B cell (primary cell): ENCODE data around the gene ORC2. TPM values are rescaled to one million over a fixed set of nuclear protein-coding genes. Genes with fewer than 3 reads are reported as not detected.

ENCODE experiments used
- ATAC-seq: fragments of 200-7000 bp; cut with Tn5 transposase; one replicate; pipeline ENCODE4 v1.10.0; 2021; ENCODE audit warnings: low read depth, mild to moderate bottlenecking, moderate number of reproducible peaks, moderate library complexity
- CTCF ChIA-PET: fragments of 350-600 bp; sonication (Branson Sonifier 250); formaldehyde crosslinking; loops from one replicate; lab custom pipeline; 2021; ENCODE audit warnings: antibody characterized with exemption, inconsistent platforms; lab: Charles Lee
- POLR2A ChIA-PET: fragments of 350-600 bp; sonication (Branson Sonifier 250); formaldehyde crosslinking; loops from one replicate; lab custom pipeline; 2021; ENCODE audit warnings: antibody characterized with exemption; lab: Charles Lee
- DNase-seq: peaks from one replicate; pipeline ENCODE4 v3.0.0; 2013
- H2AFZ ChIP-seq: 2 replicates; pipeline ENCODE4 v1.6.1; 2012; ENCODE audit warnings: mild to moderate bottlenecking, low read depth, low read length; ENCODE audit not compliant: insufficient read depth, poor library complexity, severe bottlenecking
- H3K27ac ChIP-seq, 2 donors: 1 replicate in 1 of 2; 2 replicates in 1 of 2; pipeline ENCODE4 v1.5.1; 2012 to 2013; ENCODE audit warnings: low read length in 2 of 2, mild to moderate bottlenecking in 2 of 2, moderate library complexity in 1 of 2
- H3K27me3 ChIP-seq, 4 experiments: fragments of 200-600 bp in 1 of 4; sonication (generic) in 1 of 4; replicated peaks in 1 of 4; 1 replicate in 2 of 4; 2 replicates in 2 of 4; pipeline versions ENCODE4 v1.6.1 to v1.7.0; 2013 to 2016; ENCODE audit warnings: low read length in 3 of 4, mild to moderate bottlenecking in 2 of 4, mixed read lengths in 1 of 4, moderate library complexity in 1 of 4; ENCODE audit not compliant: insufficient read depth in 4 of 4, control insufficient read depth in 3 of 4; ENCODE audit errors: control extremely low read depth in 1 of 4
- H3K36me3 ChIP-seq, 2 experiments: replicated peaks in 1 of 2; 1 replicate in 1 of 2; 2 replicates in 1 of 2; pipeline versions ENCODE4 v1.6.1 to v1.7.1; 2013; ENCODE audit warnings: low read length in 1 of 2; ENCODE audit not compliant: insufficient read depth in 2 of 2, control insufficient read depth in 1 of 2; ENCODE audit errors: control extremely low read depth in 1 of 2, extremely low read depth in 1 of 2
- H3K4me1 ChIP-seq, 2 donors: fragments of 200-600 bp in 1 of 2; sonication (generic) in 1 of 2; 1 replicate in 1 of 2; 2 replicates in 1 of 2; pipeline versions ENCODE4 v1.5.1 to v1.6.1; 2013 to 2017; ENCODE audit warnings: low read length in 2 of 2; ENCODE audit not compliant: control insufficient read depth in 2 of 2, insufficient read depth in 2 of 2
- H3K4me2 ChIP-seq: replicated peaks from 2 replicates; pipeline ENCODE3; 2012; ENCODE audit warnings: mild to moderate bottlenecking, low read depth, low read length; ENCODE audit not compliant: poor library complexity, severe bottlenecking
- H3K4me3 ChIP-seq, 5 experiments: fragments of 200-600 bp in 1 of 5; sonication (generic) in 1 of 5; 1 replicate in 3 of 5; 2 replicates in 2 of 5; pipeline versions ENCODE4 v1.5.1 to v1.7.0; 2011 to 2016; ENCODE audit warnings: low read length in 4 of 5, mild to moderate bottlenecking in 4 of 5, low read depth in 2 of 5, control low read depth in 1 of 5, moderate library complexity in 1 of 5; ENCODE audit not compliant: insufficient read depth in 1 of 5; ENCODE audit errors: control extremely low read depth in 1 of 5, extremely low read depth in 1 of 5
- H3K79me2 ChIP-seq: fragments of 200-600 bp; sonication (generic); one replicate; pipeline ENCODE4 v1.6.0; 2016; ENCODE audit warnings: low read length; ENCODE audit not compliant: control insufficient read depth, insufficient read depth
- H3K9ac ChIP-seq: fragments of 200-600 bp; sonication (generic); 2 replicates; pipeline ENCODE4 v1.6.1; 2017; ENCODE audit warnings: mild to moderate bottlenecking, low read length, moderate library complexity
- H3K9me3 ChIP-seq, 3 donors: one replicate each; pipeline versions ENCODE4 v1.6.1 to v1.7.1; 2013; ENCODE audit warnings: low read length in 2 of 3; ENCODE audit not compliant: control insufficient read depth in 2 of 3, insufficient read depth in 1 of 3; ENCODE audit errors: control extremely low read depth in 1 of 3
- H4K20me1 ChIP-seq: 2 replicates; pipeline ENCODE4 v1.6.0; 2012; ENCODE audit warnings: mild to moderate bottlenecking, low read length; ENCODE audit not compliant: insufficient read depth, control insufficient read depth, poor library complexity, severe bottlenecking
- H3K27ac Mint-ChIP-seq: one replicate; pipeline ENCODE4 v1.8.0; 2021; ENCODE audit warnings: mixed read lengths
- H3K27me3 Mint-ChIP-seq: one replicate; pipeline ENCODE4 v1.8.0; 2021; ENCODE audit warnings: mixed read lengths
- H3K4me1 Mint-ChIP-seq: one replicate; pipeline ENCODE4 v1.8.0; 2021; ENCODE audit warnings: mixed read lengths
- H3K4me3 Mint-ChIP-seq: one replicate; pipeline ENCODE4 v1.8.0; 2021; ENCODE audit warnings: mixed read lengths
- H3K9me3 Mint-ChIP-seq: one replicate; pipeline ENCODE4 v1.8.0; 2022; ENCODE audit warnings: mixed read lengths; ENCODE audit not compliant: insufficient read depth
- EZH2 ChIP-seq: IDR thresholded peaks from 2 replicates; pipeline ENCODE4 v1.6.1; 2012; ENCODE audit warnings: borderline replicate concordance, low read depth, mild to moderate bottlenecking, moderate library complexity, low read length; ENCODE audit not compliant: insufficient read depth, poor library complexity, severe bottlenecking
- WGBS: methylation state at CpG from one replicate; pipeline ENCODE4 v1.1.5; 2013; ENCODE audit warnings: missing lambda C conversion rate; ENCODE audit not compliant: insufficient coverage; 5-methylcytosine and 5-hydroxymethylcytosine counted together
- intact Hi-C: fragments of 100-400 bp; cut with micrococcal nuclease; formaldehyde crosslinking; loops from one replicate; pipeline ENCODE4 v1.10.0; 2022
- polyA plus RNA-seq: library from polyadenylated mRNA; depleted of rRNA; stranded (reverse); fragments of >200 nt; gene quantifications from 2 replicates; pipeline ENCODE4 v1.2.3, GENCODE V29; 2012
- total RNA-seq, 2 donors: library from RNA; stranded (reverse); fragments of 120-200 nt in 1 of 2; gene quantifications; 1 replicate in 1 of 2; 2 replicates in 1 of 2; pipeline versions ENCODE4 v1.2.3 to v1.2.4, GENCODE V29; 2013 to 2022
- TF ChIP-seq, protein P1 (sequence below): fragments of 200-600 bp; IDR thresholded peaks from one replicate; pipeline ENCODE4 v1.8.0; 2022; ENCODE audit warnings: antibody characterized with exemption, mild to moderate bottlenecking

Gene ORC2
- total and polyA plus RNA-seq, 2 donors (not counting 1 experiment from before 2014, with no cell fraction given) = 6.4 to 50.6 TPM

DNA sequence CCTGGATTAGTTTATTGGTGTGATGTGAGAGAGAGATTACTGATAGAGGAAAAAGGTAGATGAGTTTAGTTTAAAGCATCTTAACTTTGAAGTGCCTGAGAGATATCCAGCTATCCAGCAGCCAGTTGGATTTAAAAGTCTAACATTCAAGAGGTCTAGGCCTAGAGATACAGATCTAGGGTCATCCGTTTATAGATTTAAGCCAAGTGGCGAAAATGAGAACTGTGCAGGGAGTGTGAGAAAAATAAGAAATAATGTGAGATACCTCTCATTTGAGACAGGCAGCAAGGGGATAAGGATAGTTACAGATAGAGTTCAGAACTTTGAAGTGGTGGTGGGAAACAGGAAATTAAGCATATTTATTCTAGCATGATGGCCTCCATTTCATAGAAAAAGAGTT is 5.3 kb upstream of the ORC2 start:
- WGBS = 100% methylated on average over 2 of the region's 2 CpGs
- H3K9me3 Mint-ChIP-seq = no peaks in the 10 kb centered on the region
- H2AFZ ChIP-seq = no peak overlapping the region

DNA sequence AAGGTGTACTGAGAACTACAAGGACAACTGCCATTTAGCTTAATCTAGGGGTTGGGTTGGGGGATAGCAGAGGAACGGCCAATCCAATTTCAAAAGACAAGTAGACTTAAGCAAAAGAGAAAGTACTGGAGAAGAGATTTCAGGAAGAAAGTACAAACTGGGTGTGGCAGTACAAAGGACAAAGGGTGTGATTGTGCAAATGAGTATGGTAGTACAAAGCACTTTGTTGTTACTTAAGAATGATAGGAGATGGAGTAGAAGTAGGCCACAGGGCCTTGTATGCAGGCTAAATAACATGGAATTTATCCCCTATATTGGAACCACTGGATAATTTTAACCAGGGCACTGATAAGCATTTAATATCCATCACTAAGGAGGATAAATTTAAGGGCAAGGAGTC is 4.7 kb upstream of the ORC2 start:
- POLR2A ChIA-PET = no interaction called here
- intact Hi-C loops = no loop called here

More for the DNA sequence above, 5.3 kb upstream of the ORC2 start:
- POLR2A ChIA-PET = no interaction called here
- ATAC-seq (no peak), DNase-seq (no peak)
- Histone ChIP-seq H3K4me2 (no peak overlapping the region), H4K20me1 (no peaks in the 10 kb centered on the region), H3K27ac (peak overlapping the region in 1 of 2 donors; percentile 0), H3K9me3 (no peaks in the 10 kb centered on the region), H3K9ac (no peak overlapping the region), H3K79me2 (peaks cover 12% of the 10 kb centered on the region), H3K27me3 (no peaks in the 10 kb centered on the region), H3K4me3 (no peak overlapping the region), H3K4me1 (peaks cover 9 to 12% of the 10 kb centered on the region in 2 donors), H3K36me3 (peaks cover 0 to 3% of the 10 kb centered on the region in 2 experiments)
- H3K27ac Mint-ChIP-seq = no peak overlapping the region
- intact Hi-C loops = no loop called here
- peaks cover 29% of the 10 kb centered on the region for H3K4me1 Mint-ChIP-seq
- no peak for TF ChIP-seq EZH2
- TF ChIP-seq, protein P1, sequence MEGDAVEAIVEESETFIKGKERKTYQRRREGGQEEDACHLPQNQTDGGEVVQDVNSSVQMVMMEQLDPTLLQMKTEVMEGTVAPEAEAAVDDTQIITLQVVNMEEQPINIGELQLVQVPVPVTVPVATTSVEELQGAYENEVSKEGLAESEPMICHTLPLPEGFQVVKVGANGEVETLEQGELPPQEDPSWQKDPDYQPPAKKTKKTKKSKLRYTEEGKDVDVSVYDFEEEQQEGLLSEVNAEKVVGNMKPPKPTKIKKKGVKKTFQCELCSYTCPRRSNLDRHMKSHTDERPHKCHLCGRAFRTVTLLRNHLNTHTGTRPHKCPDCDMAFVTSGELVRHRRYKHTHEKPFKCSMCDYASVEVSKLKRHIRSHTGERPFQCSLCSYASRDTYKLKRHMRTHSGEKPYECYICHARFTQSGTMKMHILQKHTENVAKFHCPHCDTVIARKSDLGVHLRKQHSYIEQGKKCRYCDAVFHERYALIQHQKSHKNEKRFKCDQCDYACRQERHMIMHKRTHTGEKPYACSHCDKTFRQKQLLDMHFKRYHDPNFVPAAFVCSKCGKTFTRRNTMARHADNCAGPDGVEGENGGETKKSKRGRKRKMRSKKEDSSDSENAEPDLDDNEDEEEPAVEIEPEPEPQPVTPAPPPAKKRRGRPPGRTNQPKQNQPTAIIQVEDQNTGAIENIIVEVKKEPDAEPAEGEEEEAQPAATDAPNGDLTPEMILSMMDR = no peak
- CTCF ChIA-PET = interaction anchor here (0.6 kb wide), 1 partner anchor 914 kb away, joined by 3 read pairs; no protein-coding TSS in a partner anchor
- H3K4me3 Mint-ChIP-seq = no peak overlapping the region
- no peaks in the 10 kb centered on the region for H3K27me3 Mint-ChIP-seq

More for the DNA sequence above, 4.7 kb upstream of the ORC2 start:
- no peaks in the 10 kb centered on the region for H3K27me3 ChIP-seq
- H3K36me3 ChIP-seq = peaks cover 0 to 3% of the 10 kb centered on the region in 2 experiments
- Mint-ChIP-seq H3K9me3 (no peaks in the 10 kb centered on the region), H3K27ac (no peak overlapping the region), H3K4me1 (peaks cover 35% of the 10 kb centered on the region), H3K27me3 (no peaks in the 10 kb centered on the region), H3K4me3 (no peak overlapping the region)
- no peak for ATAC-seq
- H3K4me1 ChIP-seq = peaks cover 9 to 12% of the 10 kb centered on the region in 2 donors
- peaks cover 14% of the 10 kb centered on the region for H3K79me2 ChIP-seq
- CTCF ChIA-PET = no interaction called here
- no peak overlapping the region for H3K4me2 ChIP-seq
- 100% methylated on average over 1 of the region's 1 CpG for WGBS
- H3K9me3 ChIP-seq = no peaks in the 10 kb centered on the region
- H2AFZ ChIP-seq = no peak overlapping the region
- H4K20me1 ChIP-seq = no peaks in the 10 kb centered on the region
- no peak for DNase-seq
- TF ChIP-seq, protein P1 = no peak
- TF ChIP-seq EZH2 = no peak
- no peak overlapping the region for H3K4me3 ChIP-seq
- no peak overlapping the region for H3K9ac ChIP-seq
- peak overlapping the region in 1 of 2 donors; percentile 0 for H3K27ac ChIP-seq
